Neural progenitor cell (in vitro differentiated cells): Measurements from ENCODE around the gene TSC22D2.

ENCODE experiments used
- CTCF ChIP-seq: fragments of 200-600 bp; sonication (generic); IDR thresholded peaks from 2 replicates; pipeline ENCODE4 v1.5.1; 2017; ENCODE audit warnings: antibody characterized with exemption, mild to moderate bottlenecking
- EZH2phosphoT487 ChIP-seq: fragments of 200-600 bp; sonication (generic); IDR thresholded peaks from 2 replicates; pipeline ENCODE4 v1.6.1; 2017; ENCODE audit warnings: antibody characterized with exemption

- no peak for TF ChIP-seq CTCF
- no peak for TF ChIP-seq EZH2phosphoT487
These were observed 16.9 kb upstream of the TSC22D2 start for GRCh38 chr3:150391161-150391560.
